ENCODE data around the gene GALNT1.

Gene GALNT1

DNA sequence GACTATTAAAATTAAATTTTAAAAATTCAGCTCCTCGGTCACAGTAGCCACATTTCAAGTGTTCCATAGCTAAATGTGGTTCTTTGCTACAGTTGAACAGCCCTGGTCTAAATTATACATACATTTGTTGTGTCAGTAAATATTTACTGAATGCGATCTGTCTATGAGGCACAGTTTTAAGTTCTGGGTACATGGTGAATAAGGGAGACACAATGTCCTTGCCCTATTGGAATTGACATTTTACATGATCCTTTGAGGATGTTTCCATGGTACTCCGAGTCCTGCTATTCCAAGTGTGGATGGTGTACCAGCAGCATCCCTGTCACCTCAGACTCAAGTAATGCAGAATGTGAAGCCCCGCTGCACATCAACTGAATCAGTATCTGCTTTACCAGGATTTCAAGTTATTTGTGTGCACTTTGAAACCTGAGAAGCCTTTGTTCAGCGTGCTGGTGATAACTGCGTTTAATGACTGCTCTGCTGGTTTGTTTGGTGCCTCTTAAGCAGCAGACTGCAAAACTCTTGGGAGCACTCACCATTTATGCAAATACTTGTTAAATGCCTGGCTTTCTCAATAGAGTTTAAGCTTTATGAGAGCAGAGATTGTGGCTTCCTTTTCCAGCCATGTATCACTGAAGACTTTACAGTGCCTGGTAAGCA lies 1.5 kb downstream of the GALNT1 start:
- DNase-seq, result peak; percentile 46

DNA sequence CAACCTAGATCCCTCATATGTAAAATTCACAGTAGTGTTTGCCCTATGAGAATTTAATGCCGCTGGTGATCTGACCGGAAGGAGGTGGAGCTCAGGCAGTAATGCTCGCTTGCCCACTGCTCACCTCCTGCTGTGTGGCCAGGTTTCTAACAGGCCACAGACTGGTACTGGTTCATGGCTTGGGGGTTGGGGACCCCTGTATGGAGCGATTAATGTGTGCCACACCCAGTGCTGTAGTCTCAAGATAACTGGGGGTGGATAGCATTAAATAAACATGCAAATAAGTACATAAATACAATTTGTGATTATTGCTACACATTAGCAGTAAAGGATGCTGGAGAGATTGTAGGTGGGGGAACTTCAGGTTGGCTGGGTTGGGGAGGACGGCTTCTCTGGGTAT lies 3.2 kb downstream of the GALNT1 start:
- DNase-seq, result no peak

DNA sequence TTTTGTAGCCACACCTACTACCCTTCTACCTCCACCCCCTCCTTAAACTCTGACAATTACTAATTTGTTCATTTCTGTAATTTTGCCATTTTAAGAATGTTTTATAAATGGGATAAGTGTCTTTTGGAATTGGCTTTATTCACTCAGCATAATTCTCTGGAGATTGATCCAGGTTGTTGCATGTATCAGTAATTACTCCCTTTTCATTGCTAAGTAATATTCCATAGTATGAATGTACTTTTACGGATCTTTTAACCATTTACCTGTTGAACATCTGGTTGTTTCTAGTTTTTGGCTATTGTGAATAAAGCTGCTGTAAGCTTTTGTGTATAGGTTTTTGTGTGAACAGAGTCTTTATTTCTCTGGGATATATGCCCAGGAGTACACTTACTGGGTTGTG lies 4.1 kb downstream of the GALNT1 start:
- DNase-seq, result no peak

- no peak for DNase-seq
These were observed 6.6 kb downstream of the GALNT1 start for GRCh38 chr18:35588122-35588521.

DNA sequence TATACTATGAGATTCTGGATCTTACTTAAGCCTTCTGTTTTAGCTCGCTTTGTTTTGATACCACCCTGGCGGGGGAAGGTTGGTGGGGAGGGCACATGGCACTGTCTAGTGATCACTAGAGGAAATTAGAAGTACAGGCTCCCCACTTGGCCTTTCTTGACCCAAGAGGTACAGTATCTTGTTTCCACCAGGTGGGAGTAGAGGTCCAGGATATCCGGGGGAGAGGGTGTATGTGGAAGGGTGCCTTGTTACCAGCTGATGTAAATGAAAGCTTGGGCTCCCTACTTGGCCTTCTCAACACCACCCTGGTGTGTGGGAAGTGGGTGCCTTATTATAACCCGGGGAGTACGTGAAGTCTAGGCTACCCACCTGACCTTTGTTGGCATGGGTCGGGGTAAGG lies 7.5 kb downstream of the GALNT1 start:
- DNase-seq, result no peak

GRCh38 chr18:35589546-35589945 lies 8.0 kb downstream of the GALNT1 start:
- DNase-seq, result no peak

DNA sequence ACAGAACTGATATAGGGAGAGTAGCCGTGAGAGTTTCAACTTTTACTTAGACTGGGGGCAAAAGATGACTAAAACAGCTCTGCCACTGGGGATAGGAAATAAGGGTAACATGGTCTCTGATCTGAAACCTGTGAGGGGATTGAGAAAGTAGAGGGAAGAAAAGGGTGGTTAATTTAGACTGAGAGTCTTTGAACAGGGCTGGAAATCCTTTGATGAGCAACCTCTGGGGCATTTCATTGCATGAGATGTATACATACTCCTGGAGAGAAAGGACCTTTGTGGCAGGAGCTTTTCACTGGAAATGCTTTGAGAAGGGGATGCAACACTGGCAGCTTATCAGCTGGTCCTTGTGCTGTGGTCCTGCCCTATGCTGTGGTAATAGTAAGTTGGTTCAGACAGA lies 9.4 kb downstream of the GALNT1 start:
- no peak for DNase-seq

DNA sequence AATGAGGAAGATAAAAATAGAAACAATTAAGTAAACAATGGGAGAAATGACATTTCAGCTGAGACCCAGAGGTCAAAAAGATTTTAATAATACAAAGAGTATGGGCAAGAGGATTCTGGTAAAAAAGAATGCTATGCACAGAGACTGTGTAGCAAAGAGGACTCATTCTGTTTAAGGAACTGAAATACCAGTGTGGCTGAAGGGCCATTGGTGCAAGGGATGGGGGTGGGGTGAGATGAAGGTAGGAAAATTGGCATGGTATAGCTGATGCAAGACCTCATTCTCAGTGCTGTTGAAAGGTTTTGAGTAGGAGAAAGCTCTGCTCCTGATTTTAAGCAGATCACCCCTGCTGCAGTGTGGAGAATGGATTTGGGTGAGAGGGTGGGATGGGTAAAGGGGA lies 10.8 kb downstream of the GALNT1 start:
- DNase-seq, result no peak

GRCh38 chr18:35593859-35594258 lies 12.3 kb downstream of the GALNT1 start:
- DNase-seq, result no peak

GRCh38 chr18:35597758-35598157 lies 16.2 kb downstream of the GALNT1 start:
- DNase-seq, result no peak

- DNase-seq, result no peak
These were observed 20.8 kb downstream of the GALNT1 start for GRCh38 chr18:35602193-35602820.

- no peak for DNase-seq
These were observed 21.5 kb downstream of the GALNT1 start for GRCh38 chr18:35603008-35603407.

GRCh38 chr18:35603528-35603927 lies 22.0 kb downstream of the GALNT1 start:
- no peak for DNase-seq

DNA sequence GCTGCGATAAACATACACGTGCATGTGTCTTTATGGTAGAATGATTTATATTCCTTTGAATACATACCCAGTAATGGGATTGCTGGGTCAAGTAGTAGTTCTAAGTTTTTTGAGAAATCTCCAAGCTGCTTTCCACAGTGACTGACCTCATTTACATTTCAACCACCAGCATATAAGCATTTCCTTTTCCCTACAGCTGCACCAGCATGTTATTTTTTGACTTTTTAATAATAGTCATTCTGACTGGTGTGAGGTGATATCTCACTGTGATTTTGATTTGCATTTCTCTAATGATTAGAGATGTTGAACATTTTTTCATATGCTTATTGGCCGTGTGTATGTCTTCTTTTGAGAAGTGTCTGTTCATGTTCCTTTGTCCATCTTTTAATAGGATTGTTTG lies 22.8 kb downstream of the GALNT1 start:
- no peak for DNase-seq

DNA sequence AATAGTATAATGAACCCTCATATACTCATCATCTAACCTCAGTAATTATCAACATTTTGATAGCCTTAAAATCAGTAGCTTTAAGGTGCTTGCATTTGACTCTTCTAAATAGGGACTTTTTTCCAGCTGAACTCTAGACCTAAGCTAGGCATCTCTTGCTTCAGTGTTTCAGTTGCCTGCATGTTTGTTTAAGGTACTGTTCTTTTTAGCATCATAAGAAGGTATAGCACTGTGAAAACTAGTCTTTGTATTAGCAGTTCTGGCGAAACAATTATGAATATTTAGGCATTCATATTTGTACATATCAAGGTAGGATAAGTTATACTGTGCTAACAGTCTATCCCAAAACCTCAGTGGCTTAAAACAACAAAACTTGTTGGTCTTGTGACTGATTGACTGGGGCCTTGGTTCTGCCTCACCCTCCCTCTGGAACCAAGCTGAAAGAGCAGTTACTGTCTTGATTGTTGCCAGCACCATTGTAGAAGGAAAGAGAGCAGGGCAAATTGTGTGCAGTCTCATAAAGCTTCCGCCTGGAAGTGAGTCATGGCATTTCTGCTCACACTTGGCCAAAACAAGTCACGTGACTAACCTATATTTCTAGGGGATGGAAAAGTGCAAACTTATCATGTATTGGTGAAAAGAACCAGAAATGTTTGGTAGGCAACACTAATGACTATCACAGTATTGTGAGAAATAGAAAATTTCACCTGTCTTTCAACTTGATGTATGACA lies 24.3 kb downstream of the GALNT1 start:
- DNase-seq, result no peak

DNA sequence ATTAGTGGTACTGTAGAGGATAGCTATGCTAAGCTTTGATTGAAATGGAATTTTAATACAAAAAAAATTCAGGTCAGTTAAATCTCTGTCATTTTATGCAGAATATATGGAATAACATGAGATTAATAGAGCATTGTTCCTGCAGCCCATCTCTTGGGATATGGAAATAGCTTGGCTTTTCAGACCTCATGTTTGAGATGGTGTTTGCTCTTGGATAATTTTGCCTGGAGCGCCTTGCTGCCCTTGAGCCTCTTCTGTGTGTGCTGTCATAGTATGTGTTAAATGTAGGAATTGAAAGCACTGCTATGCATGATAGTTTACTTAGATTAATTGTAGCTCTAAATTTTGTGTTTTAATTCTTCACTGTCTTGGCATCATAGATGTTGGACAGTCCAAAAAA lies 27.7 kb downstream of the GALNT1 start:
- no peak for DNase-seq

GRCh38 chr18:35610089-35610488 lies 28.5 kb downstream of the GALNT1 start:
- DNase-seq, result no peak

- no peak for DNase-seq
These were observed 29.2 kb downstream of the GALNT1 start for GRCh38 chr18:35610724-35611123.

DNA sequence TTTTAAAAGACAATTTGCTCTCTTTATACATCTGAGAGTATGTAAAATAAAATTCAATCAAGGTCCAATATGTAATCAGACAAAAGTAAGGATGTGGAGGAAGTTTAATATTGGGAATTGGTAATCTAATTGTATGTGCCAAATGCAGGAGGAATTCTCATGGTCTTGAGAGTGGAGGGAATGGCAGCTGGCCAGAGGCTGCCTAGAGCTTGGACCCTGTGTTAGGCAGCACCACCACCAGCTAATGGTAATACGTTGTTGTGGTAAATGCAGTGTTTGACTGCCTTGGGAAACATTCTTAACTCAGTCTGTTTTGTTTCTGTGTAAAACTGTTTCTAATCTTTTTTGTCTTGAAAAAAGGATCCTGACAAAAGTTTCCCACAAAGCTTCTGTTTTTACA lies 30.0 kb downstream of the GALNT1 start:
- DNase-seq, result no peak

GRCh38 chr18:35616074-35616473 lies 34.5 kb downstream of the GALNT1 start:
- no peak for DNase-seq

- no peak for DNase-seq
These were observed 35.3 kb downstream of the GALNT1 start for GRCh38 chr18:35616664-35617423.

DNA sequence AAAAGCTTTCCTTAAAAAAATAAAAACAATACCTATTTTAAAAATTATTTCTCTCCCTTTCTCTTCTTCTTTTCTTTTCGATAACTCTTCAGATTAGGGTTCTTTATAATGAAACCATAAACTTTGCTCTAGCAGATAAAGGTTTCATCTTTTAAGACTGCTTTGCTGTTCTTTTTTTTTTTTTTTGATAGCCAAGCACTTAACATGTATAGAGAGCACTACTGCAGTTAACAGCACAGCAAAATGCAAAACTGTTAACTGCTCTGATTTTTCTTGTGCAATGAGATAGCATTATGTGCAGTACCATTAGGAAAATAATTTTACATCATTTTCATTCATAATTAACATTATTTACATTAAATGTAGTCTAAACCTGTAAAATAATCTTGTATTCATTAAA lies 36.3 kb downstream of the GALNT1 start:
- no peak for DNase-seq

GRCh38 chr18:35618289-35618688 lies 36.7 kb downstream of the GALNT1 start:
- DNase-seq, result no peak

DNA sequence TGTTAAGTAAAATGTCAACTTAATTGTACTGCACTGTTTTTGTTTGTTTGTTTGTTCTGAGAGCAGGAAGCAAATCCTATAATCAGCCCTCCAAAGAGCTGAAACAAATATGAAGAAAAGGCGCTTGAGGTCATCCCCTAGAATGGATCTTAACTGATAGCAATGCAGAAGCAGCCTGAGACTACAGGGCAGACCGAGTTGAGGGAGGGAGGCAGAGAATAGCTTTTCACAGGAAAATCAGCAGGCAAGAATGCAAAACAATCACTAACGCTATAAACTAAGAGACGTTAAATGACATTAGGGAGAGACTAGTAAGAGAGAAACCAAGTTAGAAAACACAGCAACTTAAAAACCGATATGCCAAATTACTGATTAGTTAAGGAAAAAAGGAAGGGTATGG lies 37.2 kb downstream of the GALNT1 start:
- DNase-seq, result no peak

All from NCI-H2107 (cell line).